Memory B cell (primary cell): ENCODE results near the gene AGPAT2.
A peak's percentile ranks its signal among the peaks of the same experiment; 100 is the strongest.

Experiments used
- ATAC-seq: fragments of 150-1000 bp; cut with Tn5 transposase; 2 replicates; pipeline ENCODE4 v1.10.0; 2021; ENCODE audit warnings: low read depth, mild to moderate bottlenecking, moderate library complexity
- DNase-seq, 2 donors: peaks; one replicate each; pipeline ENCODE4 v3.0.0; 2022; ENCODE audit warnings: low spot score in 2 of 2
- H3K27ac Mint-ChIP-seq: one replicate; pipeline ENCODE4 v1.8.0; 2022; ENCODE audit warnings: mild to moderate bottlenecking, moderate library complexity, mixed read lengths
- H3K27me3 Mint-ChIP-seq: one replicate; pipeline ENCODE4 v1.8.0; 2022; ENCODE audit warnings: mixed read lengths
- H3K36me3 Mint-ChIP-seq: one replicate; pipeline ENCODE4 v1.8.0; 2022; ENCODE audit warnings: mild to moderate bottlenecking, mixed read lengths
- H3K4me1 Mint-ChIP-seq: one replicate; pipeline ENCODE4 v1.8.0; 2022; ENCODE audit warnings: mixed read lengths
- H3K4me3 Mint-ChIP-seq: one replicate; pipeline ENCODE4 v1.8.0; 2022; ENCODE audit warnings: mild to moderate bottlenecking, moderate library complexity, mixed read lengths
- H3K9me3 Mint-ChIP-seq: one replicate; pipeline ENCODE4 v1.8.0; 2022; ENCODE audit warnings: mixed read lengths

AGPAT2 gene

GRCh38 chr9:136673088-136673974 is 13.9 kb downstream of the AGPAT2 start:
- H3K36me3 Mint-ChIP-seq: peaks cover 6% of the 10 kb centered on the region
- no peak for ATAC-seq
- peaks cover 4% of the 10 kb centered on the region for H3K27me3 Mint-ChIP-seq
- no peak for DNase-seq
- H3K4me3 Mint-ChIP-seq: no peak overlapping the region
- H3K9me3 Mint-ChIP-seq: no peaks in the 10 kb centered on the region
- H3K4me1 Mint-ChIP-seq: peaks cover 5% of the 10 kb centered on the region
- no peak overlapping the region for H3K27ac Mint-ChIP-seq

- H3K36me3 Mint-ChIP-seq: peaks cover 6% of the 10 kb centered on the region
- peaks cover 5% of the 10 kb centered on the region for H3K4me1 Mint-ChIP-seq
- no peak overlapping the region for H3K27ac Mint-ChIP-seq
- DNase-seq (no peak), ATAC-seq (no peak)
- no peaks in the 10 kb centered on the region for H3K9me3 Mint-ChIP-seq
- no peak overlapping the region for H3K4me3 Mint-ChIP-seq
- H3K27me3 Mint-ChIP-seq: peaks cover 4% of the 10 kb centered on the region
Measured at GRCh38 chr9:136672431-136673087, 14.7 kb downstream of the AGPAT2 start.

- H3K27me3 Mint-ChIP-seq: peaks cover 4% of the 10 kb centered on the region
- no peak overlapping the region for H3K4me3 Mint-ChIP-seq
- ATAC-seq (peak; percentile 64), DNase-seq (peak in 1 of 2 donors; percentile 48)
- H3K4me1 Mint-ChIP-seq: peaks cover 5% of the 10 kb centered on the region
- H3K27ac Mint-ChIP-seq: no peak overlapping the region
- H3K36me3 Mint-ChIP-seq: peaks cover 5% of the 10 kb centered on the region
- no peaks in the 10 kb centered on the region for H3K9me3 Mint-ChIP-seq
Measured at GRCh38 chr9:136671646-136672430, 15.4 kb downstream of the AGPAT2 start.

- no peaks in the 10 kb centered on the region for H3K9me3 Mint-ChIP-seq
Measured at GRCh38 chr9:136671254-136671614, 16.0 kb downstream of the AGPAT2 start.

GRCh38 chr9:136670576-136671253 is 16.5 kb downstream of the AGPAT2 start:
- Mint-ChIP-seq H3K27ac (no peak overlapping the region), H3K4me1 (peaks cover 5% of the 10 kb centered on the region), H3K36me3 (peaks cover 4% of the 10 kb centered on the region), H3K9me3 (no peaks in the 10 kb centered on the region), H3K4me3 (no peak overlapping the region), H3K27me3 (peaks cover 4% of the 10 kb centered on the region)
- ATAC-seq: no peak
- DNase-seq: no peak

More at GRCh38 chr9:136671254-136671614, 16.0 kb downstream of the AGPAT2 start:
- ATAC-seq: no peak
- peaks cover 4% of the 10 kb centered on the region for H3K36me3 Mint-ChIP-seq
- H3K27me3 Mint-ChIP-seq: peaks cover 4% of the 10 kb centered on the region
- peaks cover 5% of the 10 kb centered on the region for H3K4me1 Mint-ChIP-seq
- H3K27ac Mint-ChIP-seq: no peak overlapping the region
- no peak overlapping the region for H3K4me3 Mint-ChIP-seq
- DNase-seq: no peak

- Mint-ChIP-seq H3K27ac (no peak overlapping the region), H3K9me3 (no peaks in the 10 kb centered on the region), H3K27me3 (peaks cover 6% of the 10 kb centered on the region), H3K4me1 (peaks cover 7% of the 10 kb centered on the region), H3K36me3 (peaks cover 4% of the 10 kb centered on the region), H3K4me3 (no peak overlapping the region)
- ATAC-seq (no peak), DNase-seq (no peak)
Measured at GRCh38 chr9:136669791-136670464, 17.3 kb downstream of the AGPAT2 start.

- DNase-seq (no peak), ATAC-seq (no peak)
- Mint-ChIP-seq H3K27ac (no peak overlapping the region), H3K4me1 (peaks cover 9% of the 10 kb centered on the region), H3K36me3 (peaks cover 2% of the 10 kb centered on the region), H3K9me3 (no peaks in the 10 kb centered on the region), H3K27me3 (peaks cover 6% of the 10 kb centered on the region), H3K4me3 (no peak overlapping the region)
Measured at GRCh38 chr9:136668983-136669790, 18.1 kb downstream of the AGPAT2 start.

- peaks cover 9% of the 10 kb centered on the region for H3K4me1 Mint-ChIP-seq
- no peaks in the 10 kb centered on the region for H3K36me3 Mint-ChIP-seq
- DNase-seq (peak in 1 of 2 donors; percentile 31), ATAC-seq (peak; percentile 24)
- no peak overlapping the region for H3K27ac Mint-ChIP-seq
- peaks cover 9% of the 10 kb centered on the region for H3K27me3 Mint-ChIP-seq
- H3K4me3 Mint-ChIP-seq: no peak overlapping the region
- no peaks in the 10 kb centered on the region for H3K9me3 Mint-ChIP-seq
Measured at GRCh38 chr9:136667940-136668760, 19.1 kb downstream of the AGPAT2 start.

- DNase-seq: no peak
- H3K36me3 Mint-ChIP-seq: no peaks in the 10 kb centered on the region
- H3K27ac Mint-ChIP-seq: no peak overlapping the region
- ATAC-seq: no peak
- H3K27me3 Mint-ChIP-seq: peaks cover 10% of the 10 kb centered on the region
- H3K4me3 Mint-ChIP-seq: no peak overlapping the region
- no peaks in the 10 kb centered on the region for H3K9me3 Mint-ChIP-seq
- H3K4me1 Mint-ChIP-seq: peaks cover 9% of the 10 kb centered on the region
Measured at GRCh38 chr9:136667214-136667939, 19.9 kb downstream of the AGPAT2 start.

GRCh38 chr9:136666372-136667213 is 20.7 kb downstream of the AGPAT2 start:
- H3K4me1 Mint-ChIP-seq: peaks cover 9% of the 10 kb centered on the region
- H3K27ac Mint-ChIP-seq: peak overlapping the region; percentile 31
- no peaks in the 10 kb centered on the region for H3K36me3 Mint-ChIP-seq
- DNase-seq: no peak
- H3K9me3 Mint-ChIP-seq: no peaks in the 10 kb centered on the region
- peak overlapping the region; percentile 69 for H3K4me3 Mint-ChIP-seq
- no peak for ATAC-seq
- peaks cover 10% of the 10 kb centered on the region for H3K27me3 Mint-ChIP-seq
